NCI-H146 treated with DMSO at 0.1 percent for 48 hours (cell line): Measurements from ENCODE around the gene SETX.

ENCODE experiments used
- DNase-seq: peaks from one replicate; lab custom pipeline; 2025; ENCODE audit not compliant: unreplicated experiment; lab: John Stamatoyannopoulos, UW

Gene SETX

GRCh38 chr9:132218208-132218607 is 136.6 kb downstream of the SETX start:
- no peak for DNase-seq

GRCh38 chr9:132216861-132217619 is 137.7 kb downstream of the SETX start:
- DNase-seq = no peak

GRCh38 chr9:132214027-132214622 is 140.7 kb downstream of the SETX start:
- DNase-seq = no peak

GRCh38 chr9:132211570-132211969 is 143.2 kb downstream of the SETX start:
- DNase-seq = no peak
